Transverse colon (tissue), 4 donors: ENCODE data around the gene PROKR2. TPM values are rescaled to one million over a fixed set of nuclear protein-coding genes. Genes with fewer than 3 reads are reported as not detected.

ENCODE experiments used
- DNase-seq: peaks from one replicate; pipeline ENCODE4 v3.0.0-alpha.2; 2019
- H3K27ac ChIP-seq, 4 donors: fragments of 200-600 bp; sonication (generic); 2 replicates each; pipeline ENCODE4 v1.5.1; 2016 to 2018; ENCODE audit warnings: inconsistent platforms in 4 of 4
- H3K27me3 ChIP-seq: fragments of 200-600 bp; sonication (generic); 2 replicates; pipeline ENCODE4 v1.5.1; 2017; ENCODE audit warnings: inconsistent platforms
- H3K36me3 ChIP-seq, 4 donors: fragments of 200-600 bp; sonication (generic); 2 replicates each; pipeline ENCODE4 v1.5.1; 2017 to 2019; ENCODE audit warnings: inconsistent platforms in 4 of 4
- H3K4me1 ChIP-seq, 4 donors: fragments of 200-600 bp; sonication (generic); 2 replicates each; pipeline ENCODE4 v1.5.1; 2017 to 2020; ENCODE audit warnings: inconsistent platforms in 4 of 4
- H3K4me3 ChIP-seq, 4 donors: fragments of 200-600 bp; sonication (generic); 1 replicate in 1 of 4; 2 replicates in 3 of 4; pipeline versions ENCODE4 v1.5.1 to v1.6.1; 2017 to 2019; ENCODE audit warnings: inconsistent platforms in 4 of 4
- H3K9me3 ChIP-seq, 2 donors: fragments of 200-600 bp; sonication (generic); 2 replicates each; pipeline ENCODE4 v1.5.1; 2017 to 2019; ENCODE audit warnings: inconsistent platforms in 2 of 2
- EP300 ChIP-seq: sonication (generic); formaldehyde crosslinking; IDR thresholded peaks from one replicate; pipeline ENCODE4 v1.6.1; 2017; ENCODE audit warnings: antibody characterized with exemption, low read depth
- POLR2A ChIP-seq: fragments of 450-650 bp; IDR thresholded peaks from one replicate; pipeline ENCODE4 v1.6.1; 2016; ENCODE audit warnings: antibody characterized with exemption, mild to moderate bottlenecking, moderate library complexity
- POLR2AphosphoS5 ChIP-seq, 3 donors: sonication (generic); formaldehyde crosslinking; IDR thresholded peaks; one replicate each; pipeline ENCODE4 v1.6.1; 2016; ENCODE audit warnings: antibody characterized with exemption in 3 of 3
- WGBS, 2 donors: methylation state at CpG; one replicate each; pipeline ENCODE4 v1.1.5; 2018; ENCODE audit warnings: low coverage in 1 of 2; 5-methylcytosine and 5-hydroxymethylcytosine counted together
- in situ Hi-C, 4 donors: fragments of 200-750 bp; cut with MboI; loops; one replicate each; pipeline versions ENCODE4 v1.15.0 to v1.15.1; 2017; ENCODE audit warnings: low sequenced_read_pairs in 3 of 4, low pct_ligation_motif_present in 1 of 4, low pct_unique_long_range_greater_than_20kb in 1 of 4
- intact Hi-C: fragments of 100-400 bp; cut with DNase I; formaldehyde crosslinking; loops from one replicate; pipeline ENCODE4 v1.15.1; 2023; ENCODE audit warnings: low total_unique reads
- total RNA-seq, 4 donors: library from RNA; depleted of rRNA; stranded (reverse); fragments of >200 nt; gene quantifications; one replicate each; pipeline ENCODE4 v1.1.0, GENCODE V29; 2016
- TF ChIP-seq, protein P1 (sequence below), 5 experiments: fragments of 200-600 bp in 3 of 5; fragments of 450-650 bp in 2 of 5; sonication (generic) in 3 of 5; IDR thresholded peaks; 1 replicate in 2 of 5; 2 replicates in 3 of 5; pipeline ENCODE4 v1.5.1; 2016 to 2017; ENCODE audit warnings: antibody characterized with exemption in 5 of 5, inconsistent platforms in 3 of 5, mild to moderate bottlenecking in 2 of 5, moderate library complexity in 1 of 5

The PROKR2 gene
- total RNA-seq, 4 donors from 2014 or later, result not detected

DNA sequence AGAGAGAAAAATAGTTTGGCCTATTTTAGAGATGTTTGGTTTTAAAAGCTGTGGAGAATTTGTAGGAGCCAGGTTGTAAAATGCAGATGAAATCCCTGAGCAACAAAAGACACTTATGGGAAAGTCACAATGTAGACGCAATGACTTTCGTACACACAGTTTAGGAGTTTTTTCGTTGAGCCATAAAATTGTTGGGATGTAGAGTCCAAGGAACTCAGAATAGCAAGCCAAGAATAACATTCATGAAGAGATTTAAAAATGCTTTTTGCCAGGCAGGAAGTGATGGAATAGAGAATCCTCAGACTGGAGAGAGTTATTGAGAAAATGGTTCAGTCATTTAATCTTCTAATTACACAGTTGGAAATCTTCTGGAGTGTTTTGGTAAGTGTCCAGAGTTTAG lies 11.5 kb upstream of the PROKR2 start:
- in situ Hi-C loops, result no loop called here
- H3K36me3 ChIP-seq, result no peaks in the 10 kb centered on the region
- no peaks in the 10 kb centered on the region for H3K9me3 ChIP-seq
- H3K4me1 ChIP-seq, result no peaks in the 10 kb centered on the region
- no peak overlapping the region for H3K4me3 ChIP-seq
- no peak for DNase-seq
- H3K27me3 ChIP-seq, result no peaks in the 10 kb centered on the region
- 65 to 80% methylated on average over 1 to 3 of the region's 3 CpGs for WGBS, 2 donors
- H3K27ac ChIP-seq, result no peak overlapping the region
- no peak for TF ChIP-seq POLR2A
- TF ChIP-seq, protein P1, sequence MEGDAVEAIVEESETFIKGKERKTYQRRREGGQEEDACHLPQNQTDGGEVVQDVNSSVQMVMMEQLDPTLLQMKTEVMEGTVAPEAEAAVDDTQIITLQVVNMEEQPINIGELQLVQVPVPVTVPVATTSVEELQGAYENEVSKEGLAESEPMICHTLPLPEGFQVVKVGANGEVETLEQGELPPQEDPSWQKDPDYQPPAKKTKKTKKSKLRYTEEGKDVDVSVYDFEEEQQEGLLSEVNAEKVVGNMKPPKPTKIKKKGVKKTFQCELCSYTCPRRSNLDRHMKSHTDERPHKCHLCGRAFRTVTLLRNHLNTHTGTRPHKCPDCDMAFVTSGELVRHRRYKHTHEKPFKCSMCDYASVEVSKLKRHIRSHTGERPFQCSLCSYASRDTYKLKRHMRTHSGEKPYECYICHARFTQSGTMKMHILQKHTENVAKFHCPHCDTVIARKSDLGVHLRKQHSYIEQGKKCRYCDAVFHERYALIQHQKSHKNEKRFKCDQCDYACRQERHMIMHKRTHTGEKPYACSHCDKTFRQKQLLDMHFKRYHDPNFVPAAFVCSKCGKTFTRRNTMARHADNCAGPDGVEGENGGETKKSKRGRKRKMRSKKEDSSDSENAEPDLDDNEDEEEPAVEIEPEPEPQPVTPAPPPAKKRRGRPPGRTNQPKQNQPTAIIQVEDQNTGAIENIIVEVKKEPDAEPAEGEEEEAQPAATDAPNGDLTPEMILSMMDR (IDR thresholded peaks at IDR 0.05), result no peak
- no peak for TF ChIP-seq POLR2AphosphoS5 (IDR thresholded peaks at IDR 0.05)
- no peak for TF ChIP-seq EP300
- intact Hi-C loops, result no loop called here

DNA sequence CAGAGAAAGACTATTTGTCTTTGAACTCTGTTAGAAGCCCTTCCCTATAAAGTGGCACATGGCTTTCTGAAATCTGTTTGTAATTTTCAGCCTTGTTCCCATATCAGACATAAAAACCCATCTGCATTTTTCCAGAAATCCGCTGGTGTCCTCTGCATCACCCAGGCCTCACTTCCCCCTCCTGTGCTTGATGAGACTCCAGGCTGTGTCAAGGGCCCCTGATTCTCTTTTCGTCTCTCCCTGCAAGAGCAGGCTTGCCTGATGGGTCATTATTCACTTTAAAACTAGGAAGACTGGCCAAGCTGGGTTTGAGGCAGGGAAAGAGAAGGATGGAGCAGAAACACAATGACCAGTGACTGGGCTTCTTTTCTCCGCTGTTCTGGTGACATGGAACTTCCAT lies 10.6 kb upstream of the PROKR2 start:
- intact Hi-C loops, result no loop called here
- no peak for DNase-seq
- no peak overlapping the region for H3K4me3 ChIP-seq
- in situ Hi-C loops, result no loop called here
- TF ChIP-seq, protein P1 (IDR thresholded peaks at IDR 0.05), result no peak
- TF ChIP-seq POLR2A, result no peak
- TF ChIP-seq EP300, result no peak
- TF ChIP-seq POLR2AphosphoS5 (IDR thresholded peaks at IDR 0.05), result no peak
- no peaks in the 10 kb centered on the region for H3K36me3 ChIP-seq
- 67 to 86% methylated on average over 1 to 3 of the region's 3 CpGs for WGBS, 2 donors
- H3K9me3 ChIP-seq, result no peaks in the 10 kb centered on the region
- H3K27ac ChIP-seq, result no peak overlapping the region
- H3K4me1 ChIP-seq, result no peaks in the 10 kb centered on the region
- H3K27me3 ChIP-seq, result no peaks in the 10 kb centered on the region

DNA sequence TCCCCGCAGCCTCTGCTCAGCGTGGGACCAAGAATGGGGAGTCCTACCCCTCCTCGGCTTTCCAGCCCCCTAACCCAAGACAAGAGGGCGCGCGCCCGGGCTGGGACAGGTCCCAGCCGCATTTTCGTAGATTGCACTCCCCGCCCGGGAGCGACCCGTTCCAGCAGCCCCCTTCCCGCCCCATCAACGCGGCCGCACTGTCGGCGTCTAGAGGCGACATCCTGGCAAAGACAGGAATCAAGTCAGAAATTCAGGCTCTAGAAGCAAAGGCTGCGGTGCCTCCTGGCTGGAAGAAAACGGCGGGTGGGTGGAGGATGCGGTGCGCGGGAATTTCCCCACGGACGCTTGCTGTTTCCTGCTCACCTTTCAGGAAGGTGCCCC lies 957 bp downstream of the PROKR2 start:
- WGBS, 2 donors, result 22% methylated on average over 24 of the region's 28 CpGs; no CpG with 5 or more reads in 1 of the 2 donors
- Histone ChIP-seq H3K27ac (no peak overlapping the region), H3K4me1 (no peaks in the 10 kb centered on the region), H3K36me3 (no peaks in the 10 kb centered on the region), H3K27me3 (peaks cover 41% of the 10 kb centered on the region), H3K4me3 (no peak overlapping the region), H3K9me3 (no peaks in the 10 kb centered on the region)
- intact Hi-C loops (no loop called here), in situ Hi-C loops (no loop called here)
- no peak for TF ChIP-seq POLR2A
- TF ChIP-seq, protein P1 (IDR thresholded peaks at IDR 0.05), result no peak
- no peak for TF ChIP-seq POLR2AphosphoS5 (IDR thresholded peaks at IDR 0.05)
- no peak for TF ChIP-seq EP300
- DNase-seq, result no peak

DNA sequence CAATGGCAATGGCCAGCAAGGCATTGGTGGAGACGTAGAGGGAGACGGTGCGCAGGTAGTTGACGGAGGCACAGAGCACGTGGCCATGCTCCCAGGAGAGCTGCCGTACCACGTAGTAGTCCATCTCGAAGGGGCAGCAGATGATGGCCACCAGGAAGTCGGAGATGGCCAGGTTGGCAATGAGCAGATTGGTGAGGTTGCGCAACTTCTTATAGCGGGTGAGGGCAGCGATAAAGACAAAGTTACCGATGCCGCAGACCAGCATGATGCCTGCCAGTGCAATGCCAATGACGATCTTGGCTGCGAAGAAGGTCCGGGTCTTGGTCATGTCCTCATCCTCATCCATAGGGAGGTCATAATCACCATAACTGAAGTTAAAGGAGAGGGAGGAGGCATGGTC lies 2.8 kb downstream of the PROKR2 start:
- Histone ChIP-seq H3K27ac (no peak overlapping the region), H3K4me1 (no peaks in the 10 kb centered on the region), H3K9me3 (peaks cover 0 to 4% of the 10 kb centered on the region in 2 donors), H3K4me3 (no peak overlapping the region), H3K36me3 (no peaks in the 10 kb centered on the region), H3K27me3 (peaks cover 41% of the 10 kb centered on the region)
- no peak for TF ChIP-seq POLR2A
- no peak for TF ChIP-seq EP300
- TF ChIP-seq POLR2AphosphoS5 (IDR thresholded peaks at IDR 0.05), result no peak
- TF ChIP-seq, protein P1 (IDR thresholded peaks at IDR 0.05), result no peak
- intact Hi-C loops (no loop called here), in situ Hi-C loops (no loop called here)
- DNase-seq, result no peak
- 91 to 100% methylated on average over 4 to 17 of the region's 17 CpGs for WGBS, 2 donors
